ENCODE measurements around the gene DYNC1LI1. TPM values are rescaled to one million over a fixed set of nuclear protein-coding genes. Genes with fewer than 3 reads are reported as not detected.

The DYNC1LI1 gene
- total and polyA plus RNA-seq, 4 donors, result 9.2 to 21.1 (median 13.6) TPM

DNA sequence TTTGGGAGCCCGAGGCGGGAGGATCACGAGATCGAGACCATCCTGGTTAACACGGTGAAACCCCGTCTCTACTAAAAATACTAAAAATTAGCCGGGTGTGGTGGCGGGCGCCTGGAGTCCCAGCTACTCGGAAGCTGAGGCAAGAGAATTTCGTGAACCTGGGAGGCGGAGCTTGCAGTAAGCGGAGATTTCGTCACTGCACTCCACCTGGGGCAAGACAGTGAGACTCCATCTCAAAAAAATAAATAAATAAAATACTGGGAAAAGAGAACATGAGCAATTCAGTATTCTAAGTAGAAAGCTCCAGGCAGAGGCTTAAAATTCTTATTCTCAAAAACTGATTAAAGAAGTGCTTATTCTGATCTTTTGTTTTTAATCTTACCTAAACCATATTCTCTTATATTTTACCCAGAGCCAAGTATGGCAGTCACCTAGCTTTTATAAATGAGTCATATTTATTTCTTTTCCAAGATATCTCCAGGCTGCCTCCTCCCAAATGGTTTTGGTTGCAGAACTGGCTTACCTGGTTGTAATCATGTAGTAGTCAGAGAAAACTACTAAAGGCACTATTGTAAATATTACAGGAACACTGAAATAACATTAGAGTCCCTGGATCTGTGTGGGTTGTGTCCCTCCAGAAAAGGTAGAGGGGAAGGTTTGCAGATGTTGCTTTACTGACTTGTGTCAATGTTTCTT, 45.8 kb upstream of the DYNC1LI1 start (continued):
- TF ChIP-seq, protein P1, sequence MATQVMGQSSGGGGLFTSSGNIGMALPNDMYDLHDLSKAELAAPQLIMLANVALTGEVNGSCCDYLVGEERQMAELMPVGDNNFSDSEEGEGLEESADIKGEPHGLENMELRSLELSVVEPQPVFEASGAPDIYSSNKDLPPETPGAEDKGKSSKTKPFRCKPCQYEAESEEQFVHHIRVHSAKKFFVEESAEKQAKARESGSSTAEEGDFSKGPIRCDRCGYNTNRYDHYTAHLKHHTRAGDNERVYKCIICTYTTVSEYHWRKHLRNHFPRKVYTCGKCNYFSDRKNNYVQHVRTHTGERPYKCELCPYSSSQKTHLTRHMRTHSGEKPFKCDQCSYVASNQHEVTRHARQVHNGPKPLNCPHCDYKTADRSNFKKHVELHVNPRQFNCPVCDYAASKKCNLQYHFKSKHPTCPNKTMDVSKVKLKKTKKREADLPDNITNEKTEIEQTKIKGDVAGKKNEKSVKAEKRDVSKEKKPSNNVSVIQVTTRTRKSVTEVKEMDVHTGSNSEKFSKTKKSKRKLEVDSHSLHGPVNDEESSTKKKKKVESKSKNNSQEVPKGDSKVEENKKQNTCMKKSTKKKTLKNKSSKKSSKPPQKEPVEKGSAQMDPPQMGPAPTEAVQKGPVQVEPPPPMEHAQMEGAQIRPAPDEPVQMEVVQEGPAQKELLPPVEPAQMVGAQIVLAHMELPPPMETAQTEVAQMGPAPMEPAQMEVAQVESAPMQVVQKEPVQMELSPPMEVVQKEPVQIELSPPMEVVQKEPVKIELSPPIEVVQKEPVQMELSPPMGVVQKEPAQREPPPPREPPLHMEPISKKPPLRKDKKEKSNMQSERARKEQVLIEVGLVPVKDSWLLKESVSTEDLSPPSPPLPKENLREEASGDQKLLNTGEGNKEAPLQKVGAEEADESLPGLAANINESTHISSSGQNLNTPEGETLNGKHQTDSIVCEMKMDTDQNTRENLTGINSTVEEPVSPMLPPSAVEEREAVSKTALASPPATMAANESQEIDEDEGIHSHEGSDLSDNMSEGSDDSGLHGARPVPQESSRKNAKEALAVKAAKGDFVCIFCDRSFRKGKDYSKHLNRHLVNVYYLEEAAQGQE (IDR thresholded peaks at IDR 0.05), result no peak
- TF ChIP-seq YY1 (IDR thresholded peaks at IDR 0.05), result no peak
- TF ChIP-seq FOXA1 (IDR thresholded peaks at IDR 0.05), result no peak
- TF ChIP-seq RXRA (IDR thresholded peaks at IDR 0.05), result no peak
- no peak for TF ChIP-seq TAF1 (conservative IDR thresholded peaks at IDR 0.05)
- TF ChIP-seq SP1 (IDR thresholded peaks at IDR 0.05), result no peak

DNA sequence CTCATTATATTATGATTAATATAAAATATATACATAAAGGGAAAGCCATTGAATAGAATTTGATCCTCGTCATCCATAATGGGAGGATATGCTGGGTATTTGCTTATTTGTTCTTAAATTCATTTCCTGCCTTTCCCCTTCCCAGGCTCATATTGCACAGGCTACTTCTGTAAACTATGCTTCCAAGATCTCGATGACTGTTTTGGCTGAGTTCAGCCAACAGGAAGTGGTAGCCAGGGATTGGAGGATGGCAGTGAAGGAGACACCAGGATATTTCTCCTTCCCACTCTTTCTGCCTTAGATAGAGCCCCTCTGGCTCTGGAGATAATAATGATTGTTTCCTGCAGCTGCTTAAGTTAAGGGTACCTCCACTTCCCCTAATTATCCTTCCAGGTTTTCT, 44.3 kb upstream of the DYNC1LI1 start:
- TF ChIP-seq, protein P2, sequence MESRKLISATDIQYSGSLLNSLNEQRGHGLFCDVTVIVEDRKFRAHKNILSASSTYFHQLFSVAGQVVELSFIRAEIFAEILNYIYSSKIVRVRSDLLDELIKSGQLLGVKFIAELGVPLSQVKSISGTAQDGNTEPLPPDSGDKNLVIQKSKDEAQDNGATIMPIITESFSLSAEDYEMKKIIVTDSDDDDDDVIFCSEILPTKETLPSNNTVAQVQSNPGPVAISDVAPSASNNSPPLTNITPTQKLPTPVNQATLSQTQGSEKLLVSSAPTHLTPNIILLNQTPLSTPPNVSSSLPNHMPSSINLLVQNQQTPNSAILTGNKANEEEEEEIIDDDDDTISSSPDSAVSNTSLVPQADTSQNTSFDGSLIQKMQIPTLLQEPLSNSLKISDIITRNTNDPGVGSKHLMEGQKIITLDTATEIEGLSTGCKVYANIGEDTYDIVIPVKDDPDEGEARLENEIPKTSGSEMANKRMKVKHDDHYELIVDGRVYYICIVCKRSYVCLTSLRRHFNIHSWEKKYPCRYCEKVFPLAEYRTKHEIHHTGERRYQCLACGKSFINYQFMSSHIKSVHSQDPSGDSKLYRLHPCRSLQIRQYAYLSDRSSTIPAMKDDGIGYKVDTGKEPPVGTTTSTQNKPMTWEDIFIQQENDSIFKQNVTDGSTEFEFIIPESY (IDR thresholded peaks at IDR 0.05), result no peak
- no peak for TF ChIP-seq TAF1 (conservative IDR thresholded peaks at IDR 0.05)
- no peak for TF ChIP-seq FOXA1 (IDR thresholded peaks at IDR 0.05)
- no peak for TF ChIP-seq RAD21 (IDR thresholded peaks at IDR 0.05)
- TF ChIP-seq YY1 (IDR thresholded peaks at IDR 0.05), result no peak
- TF ChIP-seq HNF4G (IDR thresholded peaks at IDR 0.05), result no peak
- TF ChIP-seq GABPA (IDR thresholded peaks at IDR 0.05 in 1 of 2, conservative IDR thresholded peaks at IDR 0.05 in 1 of 2), result no peak
- no peak for TF ChIP-seq HNF4A (conservative IDR thresholded peaks at IDR 0.05)
- no peak for TF ChIP-seq RXRA (IDR thresholded peaks at IDR 0.05)
- TF ChIP-seq, protein P1 (IDR thresholded peaks at IDR 0.05), result no peak
- no peak for TF ChIP-seq JUND (IDR thresholded peaks at IDR 0.05)
- TF ChIP-seq, protein P3, sequence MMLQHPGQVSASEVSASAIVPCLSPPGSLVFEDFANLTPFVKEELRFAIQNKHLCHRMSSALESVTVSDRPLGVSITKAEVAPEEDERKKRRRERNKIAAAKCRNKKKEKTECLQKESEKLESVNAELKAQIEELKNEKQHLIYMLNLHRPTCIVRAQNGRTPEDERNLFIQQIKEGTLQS (IDR thresholded peaks at IDR 0.05), result no peak
- TF ChIP-seq EGR1 (IDR thresholded peaks at IDR 0.05; ENCODE audit: low read depth in 2 of 2), result no peak
- TF ChIP-seq SP1 (IDR thresholded peaks at IDR 0.05), result no peak
- no peak for TF ChIP-seq FOXA2 (IDR thresholded peaks at IDR 0.05)
- TF ChIP-seq, protein P4, sequence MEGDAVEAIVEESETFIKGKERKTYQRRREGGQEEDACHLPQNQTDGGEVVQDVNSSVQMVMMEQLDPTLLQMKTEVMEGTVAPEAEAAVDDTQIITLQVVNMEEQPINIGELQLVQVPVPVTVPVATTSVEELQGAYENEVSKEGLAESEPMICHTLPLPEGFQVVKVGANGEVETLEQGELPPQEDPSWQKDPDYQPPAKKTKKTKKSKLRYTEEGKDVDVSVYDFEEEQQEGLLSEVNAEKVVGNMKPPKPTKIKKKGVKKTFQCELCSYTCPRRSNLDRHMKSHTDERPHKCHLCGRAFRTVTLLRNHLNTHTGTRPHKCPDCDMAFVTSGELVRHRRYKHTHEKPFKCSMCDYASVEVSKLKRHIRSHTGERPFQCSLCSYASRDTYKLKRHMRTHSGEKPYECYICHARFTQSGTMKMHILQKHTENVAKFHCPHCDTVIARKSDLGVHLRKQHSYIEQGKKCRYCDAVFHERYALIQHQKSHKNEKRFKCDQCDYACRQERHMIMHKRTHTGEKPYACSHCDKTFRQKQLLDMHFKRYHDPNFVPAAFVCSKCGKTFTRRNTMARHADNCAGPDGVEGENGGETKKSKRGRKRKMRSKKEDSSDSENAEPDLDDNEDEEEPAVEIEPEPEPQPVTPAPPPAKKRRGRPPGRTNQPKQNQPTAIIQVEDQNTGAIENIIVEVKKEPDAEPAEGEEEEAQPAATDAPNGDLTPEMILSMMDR (IDR thresholded peaks at IDR 0.05; ENCODE audit: low read depth, low read length, missing input control), result no peak
- no peak overlapping the region for H3K27ac ChIP-seq (ENCODE audit: low read depth in 1 of 2, low read length in 2 of 2)
- no peaks in the 10 kb centered on the region for H3K36me3 ChIP-seq (ENCODE audit: control insufficient read depth in 4 of 4, insufficient read depth in 3 of 4, low read depth in 1 of 4, low read length in 3 of 4)
- H3K27me3 ChIP-seq (ENCODE audit: control insufficient read depth in 4 of 4, insufficient read depth in 4 of 4, low read length in 3 of 4), result no peaks in the 10 kb centered on the region
- H3K9me3 ChIP-seq (ENCODE audit: control insufficient read depth in 4 of 4, low read length in 3 of 4), result no peaks in the 10 kb centered on the region
- no peaks in the 10 kb centered on the region for H3K4me1 ChIP-seq (ENCODE audit: control insufficient read depth in 4 of 4, insufficient read depth in 4 of 4, low read length in 3 of 4)
- WGBS, result 51% methylated on average over 2 of the region's 2 CpGs
- DNase-seq (ENCODE audit: low spot score), result no peak
- no peak overlapping the region for H3K9ac ChIP-seq (ENCODE audit: low read depth in 1 of 2, low read length in 2 of 2)
- H3K4me3 ChIP-seq (ENCODE audit: low read depth in 1 of 3, low read length in 3 of 3), result no peak overlapping the region
